ENCODE measurements around the gene PRICKLE1. TPM values are rescaled to one million over a fixed set of nuclear protein-coding genes. Genes with fewer than 3 reads are reported as not detected.

The PRICKLE1 gene
- total and polyA plus RNA-seq, 2 experiments from 2014 or later: 7.7 to 51.7 TPM

DNA sequence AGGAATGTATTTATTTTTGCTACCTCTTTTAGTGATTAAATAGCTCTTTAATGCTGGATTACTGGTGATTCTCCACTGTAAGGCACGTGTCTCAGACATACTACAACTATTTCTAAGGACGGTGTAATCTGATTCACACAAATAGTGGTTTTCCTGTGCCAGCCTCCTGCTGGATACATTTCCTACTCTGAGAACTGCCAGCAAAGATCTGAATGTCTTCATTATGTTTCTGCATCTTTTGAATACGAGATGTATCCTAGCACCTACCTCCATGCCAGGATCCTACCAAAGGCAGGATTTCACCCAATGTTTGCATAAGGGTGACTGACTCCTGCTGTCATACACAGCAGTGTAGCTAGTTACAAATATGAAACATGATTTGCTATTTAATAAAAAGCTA, 120.6 kb downstream of the PRICKLE1 start:
- peaks cover 40% of the 10 kb centered on the region for H3K4me1 Mint-ChIP-seq

More for the DNA sequence above, 120.6 kb downstream of the PRICKLE1 start:
- Histone ChIP-seq H4K20me1 (replicated peaks; ENCODE audit: insufficient read depth) (peaks cover 19% of the 10 kb centered on the region), H2AFZ (no peak overlapping the region), H3K4me3 (no peak overlapping the region), H3K79me2 (replicated peaks; ENCODE audit: insufficient read depth) (peaks cover 36% of the 10 kb centered on the region), H3K4me1 (ENCODE audit: insufficient read depth) (peaks cover 34% of the 10 kb centered on the region), H3F3A (replicated peaks; ENCODE audit: low read depth) (no peaks in the 10 kb centered on the region; the same call in 1 of the 2 replicates), H3K36me3 (ENCODE audit: insufficient read depth) (peaks cover 38% of the 10 kb centered on the region), H3K4me2 (no peak overlapping the region), H3K9me2 (ENCODE audit: insufficient read depth) (no peaks in the 10 kb centered on the region), H3K27ac (ENCODE audit: low read depth) (no peak overlapping the region), H3K27me3 (ENCODE audit: insufficient read depth) (no peaks in the 10 kb centered on the region)
- peaks cover 3% of the 10 kb centered on the region for H3K27me3 Mint-ChIP-seq (ENCODE audit: insufficient read depth, low read depth, poor library complexity)
- no peak overlapping the region for H3K4me3 Mint-ChIP-seq
- no peak for ATAC-seq
- no peaks in the 10 kb centered on the region; the same call in 2 of the 3 replicates for H3K9me3 Mint-ChIP-seq
- peaks cover 78% of the 10 kb centered on the region for H3K36me3 Mint-ChIP-seq (ENCODE audit: low read depth)
- TF ChIP-seq NANOG (IDR thresholded peaks at IDR 0.05; ENCODE audit: borderline replicate concordance): no peak
- TF ChIP-seq CTCF (conservative IDR thresholded peaks at IDR 0.05; ENCODE audit: low read depth in 2 of 2): no peak
- no peak for TF ChIP-seq STAT1 (IDR thresholded peaks at IDR 0.05; ENCODE audit: unreplicated experiment)
- TF ChIP-seq CREB1 (CRISPR knock-in tag; IDR thresholded peaks at IDR 0.05; ENCODE audit: low read depth): no peak
- TF ChIP-seq ETS1 (IDR thresholded peaks at IDR 0.05): no peak
- TF ChIP-seq JUNB (IDR thresholded peaks at IDR 0.05; ENCODE audit: unreplicated experiment): no peak
- no peak for TF ChIP-seq ZNF331 (CRISPR knock-in tag; IDR thresholded peaks at IDR 0.05; ENCODE audit: low read depth)
- TF ChIP-seq, protein P1, sequence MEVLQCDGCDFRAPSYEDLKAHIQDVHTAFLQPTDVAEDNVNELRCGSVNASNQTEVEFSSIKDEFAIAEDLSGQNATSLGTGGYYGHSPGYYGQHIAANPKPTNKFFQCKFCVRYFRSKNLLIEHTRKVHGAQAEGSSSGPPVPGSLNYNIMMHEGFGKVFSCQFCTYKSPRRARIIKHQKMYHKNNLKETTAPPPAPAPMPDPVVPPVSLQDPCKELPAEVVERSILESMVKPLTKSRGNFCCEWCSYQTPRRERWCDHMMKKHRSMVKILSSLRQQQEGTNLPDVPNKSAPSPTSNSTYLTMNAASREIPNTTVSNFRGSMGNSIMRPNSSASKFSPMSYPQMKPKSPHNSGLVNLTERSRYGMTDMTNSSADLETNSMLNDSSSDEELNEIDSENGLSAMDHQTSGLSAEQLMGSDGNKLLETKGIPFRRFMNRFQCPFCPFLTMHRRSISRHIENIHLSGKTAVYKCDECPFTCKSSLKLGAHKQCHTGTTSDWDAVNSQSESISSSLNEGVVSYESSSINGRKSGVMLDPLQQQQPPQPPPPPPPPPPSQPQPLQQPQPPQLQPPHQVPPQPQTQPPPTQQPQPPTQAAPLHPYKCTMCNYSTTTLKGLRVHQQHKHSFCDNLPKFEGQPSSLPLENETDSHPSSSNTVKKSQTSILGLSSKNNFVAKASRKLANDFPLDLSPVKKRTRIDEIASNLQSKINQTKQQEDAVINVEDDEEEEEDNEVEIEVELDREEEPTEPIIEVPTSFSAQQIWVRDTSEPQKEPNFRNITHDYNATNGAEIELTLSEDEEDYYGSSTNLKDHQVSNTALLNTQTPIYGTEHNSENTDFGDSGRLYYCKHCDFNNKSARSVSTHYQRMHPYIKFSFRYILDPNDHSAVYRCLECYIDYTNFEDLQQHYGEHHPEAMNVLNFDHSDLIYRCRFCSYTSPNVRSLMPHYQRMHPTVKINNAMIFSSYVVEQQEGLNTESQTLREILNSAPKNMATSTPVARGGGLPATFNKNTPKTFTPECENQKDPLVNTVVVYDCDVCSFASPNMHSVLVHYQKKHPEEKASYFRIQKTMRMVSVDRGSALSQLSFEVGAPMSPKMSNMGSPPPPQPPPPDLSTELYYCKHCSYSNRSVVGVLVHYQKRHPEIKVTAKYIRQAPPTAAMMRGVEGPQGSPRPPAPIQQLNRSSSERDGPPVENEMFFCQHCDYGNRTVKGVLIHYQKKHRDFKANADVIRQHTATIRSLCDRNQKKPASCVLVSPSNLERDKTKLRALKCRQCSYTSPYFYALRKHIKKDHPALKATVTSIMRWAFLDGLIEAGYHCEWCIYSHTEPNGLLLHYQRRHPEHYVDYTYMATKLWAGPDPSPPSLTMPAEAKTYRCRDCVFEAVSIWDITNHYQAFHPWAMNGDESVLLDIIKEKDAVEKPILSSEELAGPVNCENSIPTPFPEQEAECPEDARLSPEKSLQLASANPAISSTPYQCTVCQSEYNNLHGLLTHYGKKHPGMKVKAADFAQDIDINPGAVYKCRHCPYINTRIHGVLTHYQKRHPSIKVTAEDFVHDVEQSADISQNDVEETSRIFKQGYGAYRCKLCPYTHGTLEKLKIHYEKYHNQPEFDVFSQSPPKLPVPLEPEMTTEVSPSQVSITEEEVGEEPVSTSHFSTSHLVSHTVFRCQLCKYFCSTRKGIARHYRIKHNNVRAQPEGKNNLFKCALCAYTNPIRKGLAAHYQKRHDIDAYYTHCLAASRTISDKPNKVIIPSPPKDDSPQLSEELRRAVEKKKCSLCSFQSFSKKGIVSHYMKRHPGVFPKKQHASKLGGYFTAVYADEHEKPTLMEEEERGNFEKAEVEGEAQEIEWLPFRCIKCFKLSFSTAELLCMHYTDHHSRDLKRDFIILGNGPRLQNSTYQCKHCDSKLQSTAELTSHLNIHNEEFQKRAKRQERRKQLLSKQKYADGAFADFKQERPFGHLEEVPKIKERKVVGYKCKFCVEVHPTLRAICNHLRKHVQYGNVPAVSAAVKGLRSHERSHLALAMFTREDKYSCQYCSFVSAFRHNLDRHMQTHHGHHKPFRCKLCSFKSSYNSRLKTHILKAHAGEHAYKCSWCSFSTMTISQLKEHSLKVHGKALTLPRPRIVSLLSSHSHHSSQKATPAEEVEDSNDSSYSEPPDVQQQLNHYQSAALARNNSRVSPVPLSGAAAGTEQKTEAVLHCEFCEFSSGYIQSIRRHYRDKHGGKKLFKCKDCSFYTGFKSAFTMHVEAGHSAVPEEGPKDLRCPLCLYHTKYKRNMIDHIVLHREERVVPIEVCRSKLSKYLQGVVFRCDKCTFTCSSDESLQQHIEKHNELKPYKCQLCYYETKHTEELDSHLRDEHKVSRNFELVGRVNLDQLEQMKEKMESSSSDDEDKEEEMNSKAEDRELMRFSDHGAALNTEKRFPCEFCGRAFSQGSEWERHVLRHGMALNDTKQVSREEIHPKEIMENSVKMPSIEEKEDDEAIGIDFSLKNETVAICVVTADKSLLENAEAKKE (CRISPR knock-in tag; IDR thresholded peaks at IDR 0.05): no peak
- TF ChIP-seq POLR2AphosphoS5 (IDR thresholded peaks at IDR 0.05; ENCODE audit: low read depth): no peak
- no peak for TF ChIP-seq EZH2 (IDR thresholded peaks at IDR 0.05; ENCODE audit: low read depth, unreplicated experiment)
- TF ChIP-seq EZH2phosphoT487 (IDR thresholded peaks at IDR 0.05; ENCODE audit: unreplicated experiment): no peak
- no peak for TF ChIP-seq REST (IDR thresholded peaks at IDR 0.05; ENCODE audit: unreplicated experiment)
- no peak for TF ChIP-seq ZNF114 (CRISPR knock-in tag; IDR thresholded peaks at IDR 0.05)
- DNase-seq (ENCODE audit: low spot score): no peak
- H3K27ac Mint-ChIP-seq: no peak overlapping the region
